HG03571 (cell line): ENCODE measurements around the gene DPAGT1.
A peak's percentile ranks its signal among the peaks of the same experiment; 100 is the strongest.
"Not testable (repeated sequence)": the region's sequence is repeated elsewhere in the genome, so short reads cannot be mapped to it uniquely, and the experiment has no call there.

Source experiments
- ATAC-seq: cut with Tn5 transposase; IDR thresholded peaks from one replicate; pipeline ENCODE4 v1.9.1; 2021; ENCODE audit not compliant: unreplicated experiment

Gene DPAGT1

DNA sequence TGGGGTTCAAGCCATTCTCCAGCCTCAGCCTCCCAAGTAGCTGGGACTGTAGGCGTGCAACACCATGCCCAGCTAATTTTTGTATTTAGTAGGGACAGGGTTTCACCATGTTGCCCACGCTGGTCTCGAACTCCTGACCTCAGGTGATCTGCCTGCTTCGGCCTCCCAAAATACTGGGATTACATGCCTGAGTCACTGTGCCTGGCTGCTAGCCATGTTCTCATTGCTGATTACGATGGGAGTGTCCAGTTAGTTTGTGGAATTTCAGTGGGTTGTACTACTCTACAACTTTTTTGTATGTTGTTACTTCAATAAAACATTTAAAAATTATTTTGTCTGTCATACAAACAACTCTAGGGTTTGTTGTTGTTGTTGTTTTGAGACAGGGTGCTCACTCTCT, 38.9 kb downstream of the DPAGT1 start:
- ATAC-seq = no peak

- ATAC-seq = no peak
Measured at GRCh38 chr11:119061256-119061655, 40.4 kb downstream of the DPAGT1 start.

GRCh38 chr11:119059128-119059527, 42.5 kb downstream of the DPAGT1 start:
- ATAC-seq = not testable (repeated sequence)

DNA sequence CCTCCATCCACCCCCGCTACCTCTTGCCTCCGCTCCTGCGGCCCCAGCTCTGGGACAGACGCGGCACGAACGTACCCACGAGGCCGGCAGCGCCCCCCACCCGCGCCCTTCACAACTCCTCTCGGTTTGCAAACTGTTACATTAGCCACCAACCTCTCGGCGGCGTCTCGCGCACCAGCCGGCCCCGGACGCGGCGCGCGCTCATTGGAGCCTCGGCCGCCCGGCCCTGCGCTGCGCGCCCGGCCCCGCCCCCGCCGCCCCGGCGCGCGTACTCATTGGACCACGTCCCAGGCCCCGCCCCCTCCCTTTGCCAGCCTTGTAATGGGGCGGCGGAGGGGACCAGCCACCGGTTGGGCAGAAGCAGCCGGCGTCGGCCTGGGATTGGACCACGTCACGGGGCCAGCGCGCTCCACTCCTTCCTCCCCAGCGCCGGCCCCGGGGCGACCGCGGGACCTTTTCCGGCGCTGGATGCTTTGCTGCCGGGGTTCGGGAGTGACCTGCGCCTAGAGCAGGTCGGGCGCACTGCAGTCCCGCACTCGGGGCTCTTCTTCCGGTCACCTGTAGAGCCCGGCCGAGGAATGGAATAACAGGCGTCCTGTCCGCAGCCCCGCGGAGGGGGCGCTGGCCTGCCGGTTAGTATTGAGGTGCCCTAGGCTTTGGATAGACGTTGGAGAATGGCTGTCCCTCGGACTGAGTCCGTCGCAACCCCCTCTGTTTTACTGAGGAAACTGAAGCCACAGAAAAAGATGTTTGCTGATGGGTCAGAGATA, 44.5 kb downstream of the DPAGT1 start, which contains the start of gene HYOU1:
TSS of gene HYOU1 (minus strand) at position 206 of the 770 bp plus-strand sequence. CDS start 1,045 bp downstream, outside the sequence.
- peak; percentile 90 for ATAC-seq

DNA sequence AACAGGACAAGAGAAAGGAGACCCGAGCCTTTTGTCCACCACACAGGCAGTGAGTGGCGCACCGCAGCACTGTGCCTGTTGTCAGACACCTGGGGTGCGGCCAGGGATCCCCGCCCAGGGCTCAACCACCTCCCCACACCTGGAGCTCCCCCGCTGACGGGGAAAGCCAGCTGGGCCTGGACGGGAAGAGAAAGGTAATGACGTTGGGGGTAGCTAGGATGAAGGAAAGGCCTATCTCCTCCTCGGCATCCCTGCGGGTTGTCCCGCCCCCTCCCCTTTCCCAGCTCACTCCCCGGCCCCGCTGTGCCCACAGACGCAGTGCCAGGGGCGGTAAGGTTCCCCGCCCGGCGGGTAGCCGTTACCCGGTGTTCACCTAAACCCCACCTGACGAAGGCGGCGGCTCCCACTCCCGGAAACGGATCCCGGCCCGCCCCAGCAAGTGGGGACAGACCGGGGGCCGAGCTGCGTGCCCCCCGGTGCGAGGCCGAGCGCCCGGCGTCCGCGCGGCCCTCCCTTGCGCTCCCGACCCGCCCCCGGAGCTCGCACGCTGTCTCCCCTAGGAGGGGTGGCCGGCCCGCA, 45.1 kb downstream of the DPAGT1 start:
- ATAC-seq = no peak

- no peak for ATAC-seq
Measured at GRCh38 chr11:119055901-119056300, 45.8 kb downstream of the DPAGT1 start.

DNA sequence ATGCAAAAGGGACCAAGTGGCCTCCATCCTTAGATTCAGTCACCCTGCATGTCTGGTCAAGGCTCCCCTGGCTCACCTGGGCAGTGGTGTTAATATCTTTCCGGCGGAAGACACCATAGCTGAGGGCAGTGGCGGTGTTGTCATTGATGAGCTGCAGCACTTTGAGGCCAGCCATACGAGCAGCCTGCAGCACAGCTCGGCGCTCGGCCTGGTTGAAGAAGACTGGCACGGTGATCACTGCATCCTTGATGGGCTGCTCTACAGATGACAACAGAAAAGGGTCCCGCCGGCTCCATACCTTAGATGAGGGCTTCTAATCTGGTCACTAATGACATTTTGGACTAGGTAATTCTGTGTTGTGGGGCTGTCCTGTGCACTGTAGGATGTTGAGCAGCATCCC, 47.2 kb downstream of the DPAGT1 start:
- no peak for ATAC-seq

- ATAC-seq = no peak
Measured at GRCh38 chr11:119052163-119052814, 49.4 kb downstream of the DPAGT1 start.

DNA sequence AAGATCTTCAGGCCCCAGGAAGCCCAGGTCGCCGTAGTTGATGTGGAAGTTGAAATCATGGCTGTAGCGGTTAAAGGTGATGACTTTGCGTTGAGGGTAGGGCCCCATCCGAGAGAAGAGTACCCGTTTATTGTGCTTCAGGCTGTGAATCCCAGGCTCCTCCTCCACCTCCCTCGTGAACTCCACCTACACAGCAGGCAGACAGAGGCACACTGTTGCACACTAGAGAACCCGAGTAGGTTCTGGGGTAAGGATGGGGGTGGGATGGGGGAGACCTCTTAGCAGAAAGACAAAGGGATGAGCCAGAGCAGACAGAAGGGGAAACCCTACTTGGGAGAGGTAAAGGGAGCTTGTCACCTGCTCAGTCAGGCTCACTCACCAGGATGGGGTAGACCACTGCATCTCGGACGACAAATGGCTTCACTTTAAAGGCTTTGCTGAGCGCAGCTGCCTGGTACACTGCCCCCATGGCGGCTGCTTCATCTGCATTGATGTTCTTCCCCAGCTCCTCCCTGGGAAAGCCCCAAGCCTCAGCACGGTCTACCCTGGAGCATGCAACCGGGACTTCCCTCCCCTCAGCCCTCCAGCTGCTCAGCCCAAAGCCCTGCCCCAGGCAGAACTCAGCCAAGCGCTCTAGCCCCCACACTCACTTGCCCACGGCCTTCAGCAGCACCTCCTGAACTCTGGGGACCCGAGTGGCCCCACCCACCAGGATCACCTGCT, 50.1 kb downstream of the DPAGT1 start:
- no peak for ATAC-seq

- no peak for ATAC-seq
Measured at GRCh38 chr11:119049081-119049480, 52.6 kb downstream of the DPAGT1 start.

DNA sequence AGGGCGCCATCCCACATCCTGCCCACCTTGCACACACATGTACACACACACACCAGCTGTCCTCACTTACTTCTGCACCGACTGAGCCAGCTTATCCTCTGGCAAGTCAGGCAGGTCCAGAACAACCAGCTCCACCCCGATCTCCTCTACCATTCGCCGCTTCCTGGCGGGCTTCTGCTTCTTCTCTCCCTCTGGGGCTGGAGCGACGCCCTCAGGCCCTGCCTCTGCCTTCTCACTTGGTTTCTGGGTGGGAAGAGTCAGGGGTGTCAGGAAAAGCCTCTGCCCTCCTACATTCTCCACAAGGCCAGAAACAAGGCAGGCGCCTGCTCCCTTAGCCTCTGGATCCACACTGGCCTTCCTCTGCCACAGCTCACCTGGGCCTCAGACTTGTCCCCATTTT, 53.0 kb downstream of the DPAGT1 start:
- no peak for ATAC-seq

GRCh38 chr11:119047205-119047604, 54.4 kb downstream of the DPAGT1 start:
- no peak for ATAC-seq
